Measurements from ENCODE around the gene DNMT3B.
"Not testable (repeated sequence)": the region's sequence is repeated elsewhere in the genome, so short reads cannot be mapped to it uniquely, and the experiment has no call there.

DNMT3B gene

DNA sequence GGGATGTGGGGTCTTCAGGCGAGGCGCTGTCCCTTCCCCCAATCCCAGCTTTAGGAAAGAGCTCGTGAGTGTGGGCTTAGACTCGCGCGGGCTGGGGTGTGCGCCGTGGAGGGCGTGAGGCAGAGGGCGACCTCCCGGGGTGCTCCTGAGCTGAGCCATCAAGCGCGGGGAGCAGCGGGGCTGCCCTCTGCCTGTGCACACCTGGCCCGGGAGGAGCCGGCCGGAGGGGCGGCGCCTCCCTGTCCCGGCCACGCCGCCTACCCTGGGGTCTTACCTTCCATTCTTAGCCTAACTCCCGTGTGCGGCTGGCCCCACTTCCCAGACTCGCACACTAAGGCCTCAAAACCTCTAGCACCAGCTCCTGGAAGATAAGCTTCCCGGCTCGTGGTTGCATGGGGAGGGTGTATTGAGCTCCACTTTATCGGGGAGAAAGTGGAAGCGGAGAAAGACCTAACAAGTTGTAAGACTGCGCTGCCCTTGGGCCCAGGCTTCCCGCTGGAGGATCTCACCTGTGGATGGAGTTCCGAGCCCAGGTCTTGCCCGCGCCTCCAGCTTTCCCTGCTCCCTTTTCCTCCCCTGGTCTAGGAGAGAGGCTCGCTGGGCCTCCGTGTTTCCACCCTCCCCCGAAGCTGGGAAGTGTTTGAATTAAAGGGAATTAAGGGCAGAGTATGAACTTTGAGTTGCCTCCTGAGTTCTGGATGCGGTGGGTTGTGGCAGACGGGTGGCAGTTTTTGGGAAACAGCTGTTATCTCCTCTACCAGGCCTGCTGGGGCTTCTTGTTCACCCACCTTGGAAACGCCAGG lies 1.2 kb downstream of the DNMT3B start:
- no peak for DNase-seq (ENCODE audit: low read depth in 2 of 2)

DNA sequence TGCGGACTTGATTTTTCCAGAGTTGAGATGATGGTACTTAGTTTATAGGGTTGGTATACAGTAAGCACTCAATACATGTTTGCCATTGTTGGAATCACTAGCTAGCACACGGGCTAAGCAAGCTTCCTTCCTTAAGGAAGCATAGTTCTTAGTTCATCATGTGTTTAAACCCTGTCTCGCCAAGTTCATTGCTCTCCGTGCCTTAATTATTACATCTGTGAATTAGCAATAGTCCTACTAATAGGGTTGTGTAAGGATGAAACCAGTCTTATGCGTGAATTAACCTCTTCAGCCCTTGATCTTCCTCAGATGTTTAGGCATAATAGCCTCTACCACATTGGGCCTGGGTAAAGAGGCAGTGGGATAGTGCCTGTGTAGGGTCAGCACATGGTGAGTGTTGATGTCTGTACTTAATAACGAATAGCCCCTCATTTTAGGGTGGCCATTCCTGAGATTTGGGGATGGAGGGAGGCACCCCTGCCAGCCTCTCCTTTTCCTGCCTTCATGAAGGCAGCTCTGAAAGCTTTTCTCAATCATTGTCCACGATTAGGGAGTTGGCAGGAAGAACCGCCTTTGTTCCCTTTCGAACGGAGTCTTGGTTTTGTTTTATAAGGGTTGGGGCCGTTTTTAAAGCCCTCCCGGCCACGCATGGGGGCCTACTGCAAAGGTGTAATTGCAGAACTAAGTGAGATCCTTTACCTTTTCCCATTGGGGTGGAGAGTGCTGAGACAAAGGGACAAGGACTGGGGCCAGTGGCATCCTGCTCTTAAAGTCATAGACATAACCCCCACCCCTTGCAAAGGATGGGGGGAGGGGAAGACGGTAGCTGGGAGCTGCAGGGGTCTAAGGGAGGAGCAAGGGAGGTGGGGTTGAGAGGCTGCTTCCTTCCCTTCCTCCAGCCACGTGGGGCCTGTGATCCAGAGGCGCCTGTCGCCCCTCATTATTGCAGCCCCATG lies 2.1 kb downstream of the DNMT3B start:
- DNase-seq (ENCODE audit: low read depth in 2 of 2) = no peak

DNA sequence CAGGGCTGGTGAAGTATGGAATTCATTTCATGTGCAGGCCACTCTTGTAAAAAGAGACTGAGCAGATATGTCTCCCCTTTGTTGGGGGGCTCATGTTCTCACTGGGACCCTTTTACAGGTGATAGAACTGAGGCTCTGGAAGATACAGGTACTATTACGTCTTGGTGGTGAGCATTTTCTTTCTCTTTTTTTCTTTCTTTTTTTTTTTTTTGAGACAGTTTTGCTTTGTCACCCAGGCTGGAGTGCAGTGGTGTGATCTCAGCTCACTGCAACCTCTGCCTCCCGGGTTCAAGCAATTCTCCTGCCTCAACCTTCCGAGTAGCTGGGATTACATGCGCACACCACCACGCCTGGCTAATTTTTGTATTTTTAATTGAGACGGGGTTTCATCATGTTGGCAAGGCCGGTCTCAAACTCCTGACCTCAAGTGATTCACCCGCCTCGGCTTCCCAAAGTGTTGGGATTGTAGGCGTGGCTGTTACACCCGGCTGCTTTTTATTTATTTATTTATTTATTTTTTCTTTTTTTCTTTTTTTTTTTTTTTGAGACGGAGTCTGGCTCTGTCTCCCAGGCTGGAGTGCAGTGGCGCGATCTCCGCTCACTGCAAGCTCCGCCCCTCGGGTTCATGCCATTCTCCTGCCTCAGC lies 3.2 kb downstream of the DNMT3B start:
- not testable (repeated sequence) for DNase-seq (ENCODE audit: low read depth in 2 of 2)

DNA sequence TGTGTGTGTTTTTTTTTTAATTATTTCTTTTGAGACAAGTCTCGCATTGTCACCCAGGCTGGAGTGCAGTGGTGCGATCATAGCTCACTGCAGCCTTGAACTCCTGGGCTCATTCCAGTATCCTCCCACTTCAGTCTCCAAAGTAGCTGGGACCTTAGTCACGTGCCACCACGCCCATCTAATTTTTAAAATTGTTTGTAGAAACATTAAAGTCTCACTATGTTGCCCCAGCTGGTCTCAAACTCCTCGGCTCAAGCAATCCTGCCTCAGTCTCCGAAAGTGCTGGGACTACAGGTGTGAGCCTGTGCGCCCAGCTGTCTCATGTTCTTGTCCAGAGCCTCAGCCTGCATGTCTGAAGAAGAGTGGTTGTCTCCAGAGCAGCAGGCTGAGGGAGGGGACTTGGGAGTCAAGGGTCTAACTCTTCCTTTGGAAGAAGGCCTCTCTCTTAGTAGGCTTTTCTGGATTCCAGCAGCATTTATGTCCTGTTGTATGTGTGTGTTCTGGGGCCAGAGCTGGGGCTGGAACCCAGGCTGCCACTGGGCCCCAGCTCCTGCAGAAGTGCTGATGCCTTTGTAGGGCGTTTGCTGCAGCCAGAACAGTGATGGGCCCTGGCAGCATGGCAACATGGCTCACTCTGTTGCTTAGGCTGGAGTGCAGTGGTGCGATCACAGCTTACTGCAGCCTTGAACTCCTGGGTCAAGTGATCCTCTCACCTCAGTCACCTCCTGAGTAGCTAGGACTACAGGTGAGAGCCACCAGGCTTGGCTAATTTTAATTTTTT lies 5.4 kb downstream of the DNMT3B start:
- DNase-seq (ENCODE audit: low read depth in 2 of 2) = no peak

DNA sequence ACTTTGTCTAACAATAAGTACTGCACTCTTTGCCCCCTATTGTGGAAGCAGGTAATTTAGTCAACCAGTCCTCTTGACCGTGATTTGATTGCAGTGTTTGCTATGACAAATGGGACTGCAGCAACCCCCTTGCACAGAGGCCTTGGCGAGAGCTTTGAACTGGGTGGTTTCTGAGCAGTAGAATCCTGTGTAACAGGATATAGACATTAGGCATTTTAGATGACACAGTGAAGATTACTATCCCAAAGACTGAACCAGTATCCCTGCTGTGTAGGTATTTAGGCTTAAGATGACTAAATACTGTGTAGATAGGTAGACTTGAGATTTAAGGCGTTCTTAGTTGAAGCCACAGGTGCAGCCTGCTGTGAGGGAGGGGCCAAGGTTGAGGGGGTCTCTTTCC lies 9.9 kb downstream of the DNMT3B start:
- DNase-seq (ENCODE audit: low read depth in 2 of 2) = no peak

DNA sequence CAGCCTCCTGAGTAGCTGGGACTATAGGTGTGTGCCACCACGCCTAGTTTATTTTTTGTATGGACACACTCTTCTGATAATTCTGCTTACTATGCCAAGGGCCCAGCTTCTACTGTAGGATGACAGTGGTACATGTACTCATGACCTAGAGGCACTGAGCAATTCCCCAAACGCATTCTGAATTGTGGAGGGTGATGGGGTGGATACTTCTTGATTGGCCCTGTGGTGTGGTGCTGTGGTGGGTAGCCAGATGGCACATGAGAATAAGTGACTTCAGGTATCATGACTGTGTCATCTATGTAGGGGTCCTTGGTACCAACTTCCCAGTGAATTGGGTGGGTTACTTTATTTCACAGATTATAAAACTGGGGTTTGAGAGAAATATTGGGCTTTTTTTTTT lies 11.0 kb downstream of the DNMT3B start:
- DNase-seq (ENCODE audit: low read depth in 2 of 2) = no peak

DNA sequence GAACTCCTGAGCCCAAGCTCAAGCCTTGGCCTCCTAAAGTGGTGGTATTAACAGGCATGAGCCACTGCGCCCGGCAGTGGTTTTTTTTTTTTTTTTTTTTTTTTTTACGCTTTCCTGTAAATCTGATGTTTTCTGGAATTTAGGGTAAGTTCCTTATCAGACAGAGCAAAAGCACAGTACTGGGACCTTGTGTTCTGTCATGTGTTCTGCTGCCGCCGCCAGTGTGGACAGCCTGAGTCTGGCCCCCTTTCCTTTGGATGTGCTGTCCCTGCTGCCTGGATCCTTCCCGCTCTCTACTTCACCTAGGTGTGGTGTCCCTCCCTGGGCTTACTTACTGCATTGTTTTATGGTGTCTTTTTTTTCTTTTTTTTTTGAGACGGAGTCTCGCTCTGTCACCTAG lies 11.7 kb downstream of the DNMT3B start:
- no peak for DNase-seq (ENCODE audit: low read depth in 2 of 2)

DNA sequence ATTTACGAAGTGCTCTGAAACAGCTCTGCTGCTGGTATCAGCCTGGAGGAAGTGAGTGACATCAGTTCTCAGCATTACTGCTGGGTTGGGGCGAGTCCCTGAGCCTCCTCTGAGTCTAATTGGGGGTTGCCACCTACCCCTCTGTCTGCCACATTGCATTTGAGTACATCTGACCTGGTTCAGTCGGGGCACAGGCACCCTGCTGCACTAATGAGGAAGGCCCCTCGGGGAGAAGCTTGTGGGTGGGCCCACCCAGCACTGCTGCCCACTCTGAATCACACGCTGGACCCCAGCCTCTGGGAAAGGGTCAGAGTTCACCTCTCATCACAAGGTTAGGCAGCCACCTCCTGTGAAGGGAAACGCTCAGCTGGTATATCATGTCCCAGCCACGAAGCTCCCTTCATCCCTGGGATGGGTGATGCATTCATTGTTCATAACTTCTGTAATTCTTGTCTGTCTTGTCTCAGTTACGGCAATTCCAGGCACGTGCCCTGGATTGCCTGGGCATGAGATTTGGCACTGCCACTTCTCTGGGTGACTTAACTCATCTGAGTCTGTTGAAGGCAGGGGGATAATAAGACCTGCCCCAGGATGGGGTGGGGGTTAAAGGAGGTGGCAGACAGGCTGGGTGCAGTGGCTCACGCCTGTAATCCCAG lies 13.3 kb downstream of the DNMT3B start:
- DNase-seq (ENCODE audit: low read depth in 2 of 2) = no peak

DNA sequence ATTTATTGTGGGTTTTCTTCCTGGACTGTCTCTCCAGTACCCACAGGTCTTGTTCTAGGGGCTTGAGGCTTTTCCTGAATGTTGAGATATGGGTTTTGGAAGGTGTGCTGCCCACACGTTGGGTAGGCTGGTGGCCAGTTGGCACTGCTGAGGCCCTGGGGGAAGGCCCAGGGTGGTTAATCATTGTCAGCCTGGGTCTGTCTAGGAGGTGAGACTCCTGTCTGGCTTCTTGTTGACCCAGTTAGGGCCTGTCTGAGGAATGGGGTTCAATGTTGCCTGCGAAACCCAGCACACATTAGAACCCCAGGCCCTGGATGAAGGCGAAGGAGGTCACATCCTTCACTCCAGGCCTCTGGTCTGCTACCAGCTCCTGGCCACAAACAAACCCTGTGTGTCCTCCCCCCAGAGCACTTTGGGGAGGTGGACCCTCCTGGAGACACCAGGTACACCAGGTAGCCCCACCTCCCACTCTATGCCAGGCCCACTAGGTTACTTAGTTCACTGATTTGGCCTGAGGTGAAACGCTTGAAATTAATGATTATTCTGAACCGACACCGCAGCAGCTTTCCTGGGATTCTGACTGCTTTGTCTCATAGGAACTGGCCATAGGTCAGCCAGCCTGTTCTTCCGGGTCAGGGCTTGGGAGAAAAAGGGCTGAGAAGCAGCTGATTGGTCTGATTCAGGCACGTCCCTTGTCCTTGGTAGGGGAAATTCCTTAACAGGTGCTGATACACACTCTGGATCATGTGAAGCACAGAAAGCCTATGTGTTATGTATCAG lies 15.2 kb downstream of the DNMT3B start:
- DNase-seq (ENCODE audit: low read depth in 2 of 2) = no peak

DNA sequence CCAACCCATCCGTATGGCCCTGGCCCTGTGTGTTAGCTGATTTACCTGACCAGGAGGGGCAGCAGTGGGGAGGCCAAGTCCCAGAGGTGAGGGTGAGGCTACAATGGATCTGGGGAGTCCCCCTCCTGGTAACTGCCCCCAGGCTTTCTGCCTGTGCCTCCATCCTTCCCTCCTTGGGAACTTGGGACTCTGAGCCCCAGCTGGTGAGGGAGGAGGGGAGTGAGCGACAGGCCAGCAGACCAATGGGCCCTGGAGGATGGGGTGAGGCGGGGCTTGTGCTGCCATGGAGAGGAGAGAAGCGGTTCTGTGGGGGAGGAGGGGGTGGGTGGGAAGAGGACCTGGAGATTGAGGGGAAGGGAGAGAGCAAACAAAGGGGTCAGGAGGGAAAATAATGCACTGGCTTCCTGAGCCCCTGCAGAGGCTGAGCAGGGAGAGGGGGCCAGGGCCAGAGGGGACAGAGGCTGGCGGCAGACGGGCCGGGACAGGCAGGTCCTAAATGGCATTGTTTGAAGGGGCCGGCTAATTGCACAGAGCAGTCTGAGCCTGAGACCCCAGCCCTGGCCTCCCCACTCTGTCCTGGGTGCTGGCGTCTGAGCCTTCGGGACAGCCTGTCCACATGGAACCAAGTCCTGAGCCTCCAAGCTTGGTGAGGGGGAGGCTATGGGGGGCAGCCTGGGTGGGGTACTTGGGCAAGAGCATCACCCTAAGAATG lies 17.5 kb downstream of the DNMT3B start:
- DNase-seq (ENCODE audit: low read depth in 2 of 2) = no peak

DNA sequence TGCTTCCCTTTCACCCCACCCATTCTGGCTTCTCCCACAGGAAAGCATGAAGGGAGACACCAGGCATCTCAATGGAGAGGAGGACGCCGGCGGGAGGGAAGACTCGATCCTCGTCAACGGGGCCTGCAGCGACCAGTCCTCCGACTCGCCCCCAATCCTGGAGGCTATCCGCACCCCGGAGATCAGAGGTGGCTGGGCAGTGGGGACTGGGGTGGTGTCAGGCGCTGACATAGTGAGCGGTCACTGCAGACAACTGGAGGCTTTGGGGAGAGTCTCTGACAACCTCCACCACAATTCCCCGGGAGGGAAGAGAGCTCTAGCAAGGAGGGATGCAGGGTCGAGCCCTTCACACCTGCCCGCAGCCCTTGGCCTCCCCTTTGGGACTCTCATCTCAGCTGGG lies 18.1 kb downstream of the DNMT3B start:
- DNase-seq (ENCODE audit: low read depth in 2 of 2) = no peak

DNA sequence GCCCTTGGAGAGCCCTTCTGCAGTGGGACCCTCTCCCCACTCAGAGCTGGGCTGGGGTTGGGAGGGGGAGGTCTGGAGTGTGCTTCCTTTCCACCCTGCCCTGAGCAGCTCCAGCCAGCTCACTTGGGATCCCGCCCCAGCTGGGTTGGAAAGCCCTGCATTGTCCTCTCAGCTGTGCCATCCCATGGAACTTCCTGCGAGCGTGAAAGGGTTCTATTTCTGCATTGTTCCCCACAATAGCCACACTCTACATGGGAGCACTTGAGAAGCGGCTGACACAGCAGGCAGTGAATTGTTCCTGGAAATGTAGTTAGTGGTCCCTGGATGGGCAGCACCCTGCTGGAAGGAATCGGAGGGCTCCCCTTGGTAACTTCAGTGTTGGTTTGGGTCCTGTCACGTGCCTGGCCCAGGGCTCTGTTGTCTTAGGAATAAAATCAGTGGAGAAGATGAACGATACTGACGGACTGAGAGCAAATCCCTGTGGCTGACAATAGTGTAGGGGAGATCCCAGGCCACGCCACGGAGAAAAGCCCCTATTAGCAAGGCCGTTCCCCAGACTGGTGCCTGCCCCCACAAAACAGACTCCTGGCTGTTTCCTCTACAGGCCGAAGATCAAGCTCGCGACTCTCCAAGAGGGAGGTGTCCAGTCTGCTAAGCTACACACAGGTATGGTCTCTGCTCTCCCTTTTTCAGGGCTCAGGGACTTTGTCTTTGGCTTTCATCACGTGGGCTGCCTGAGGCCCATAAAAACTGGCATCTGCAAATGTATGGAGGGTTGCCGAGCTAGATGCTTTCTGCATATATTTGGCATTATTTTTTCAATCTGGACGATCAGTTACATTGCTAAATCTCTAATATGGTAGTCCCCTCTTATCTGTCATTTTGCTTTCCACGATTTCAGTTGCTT lies 18.8 kb downstream of the DNMT3B start:
- DNase-seq (ENCODE audit: low read depth in 2 of 2) = no peak

DNA sequence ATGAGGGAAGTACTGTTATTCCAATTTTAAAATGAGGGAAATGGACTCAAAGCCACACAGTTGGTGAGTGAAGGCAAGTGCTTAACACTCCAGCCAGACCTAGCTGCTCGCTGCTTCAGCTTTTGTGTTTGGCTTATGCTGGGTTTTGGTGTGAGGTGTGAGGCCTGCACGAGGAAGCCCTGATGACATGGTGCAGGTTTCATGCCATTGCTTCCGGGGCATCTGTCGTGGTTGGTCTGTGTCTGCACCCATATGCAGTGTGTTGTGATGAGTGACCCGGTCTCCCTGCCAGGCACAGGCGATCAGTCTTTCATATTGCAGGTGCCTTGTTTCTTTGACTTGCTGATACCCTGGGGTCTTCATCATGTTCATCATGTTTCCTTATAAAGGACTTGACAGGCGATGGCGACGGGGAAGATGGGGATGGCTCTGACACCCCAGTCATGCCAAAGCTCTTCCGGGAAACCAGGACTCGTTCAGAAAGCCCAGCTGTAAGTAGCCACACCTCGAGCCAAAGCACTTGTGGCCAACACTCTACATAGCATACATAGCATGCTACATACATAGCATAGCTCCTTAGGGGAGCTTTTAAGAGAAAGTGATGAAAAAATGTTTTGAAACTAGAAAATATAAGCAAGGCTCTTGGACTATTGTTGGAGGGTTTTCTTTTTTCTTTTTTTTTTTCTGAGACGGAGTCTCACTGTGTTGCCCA lies 22.3 kb downstream of the DNMT3B start:
- DNase-seq (ENCODE audit: low read depth in 2 of 2) = no peak

DNA sequence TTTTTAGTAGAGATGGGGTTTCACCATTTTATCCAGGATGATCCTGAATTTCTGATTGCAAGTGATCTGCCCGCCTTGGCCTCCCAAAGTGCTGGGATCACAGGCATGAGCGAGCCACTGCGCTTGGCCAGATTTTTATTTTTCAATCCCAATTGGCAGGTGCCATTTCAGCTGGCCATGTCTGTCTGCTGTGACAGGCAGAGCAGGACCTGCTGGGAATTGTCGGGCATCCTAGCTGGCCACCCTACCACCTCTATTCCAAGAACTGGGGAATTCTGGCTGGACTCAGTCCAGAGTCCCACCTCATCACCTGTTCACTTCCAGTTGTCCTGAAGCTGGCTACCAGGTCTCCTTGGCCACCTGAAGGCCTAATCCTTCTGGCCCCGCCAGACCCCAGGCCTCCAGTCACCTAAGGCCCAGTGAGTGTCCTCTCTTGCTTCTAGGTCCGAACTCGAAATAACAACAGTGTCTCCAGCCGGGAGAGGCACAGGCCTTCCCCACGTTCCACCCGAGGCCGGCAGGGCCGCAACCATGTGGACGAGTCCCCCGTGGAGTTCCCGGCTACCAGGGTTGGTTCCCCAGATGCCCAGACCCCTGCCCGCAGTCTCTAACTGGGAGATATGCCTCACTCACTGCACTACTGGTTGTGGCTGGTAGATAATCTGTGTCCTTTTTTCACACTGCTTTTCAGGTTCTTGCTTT lies 24.0 kb downstream of the DNMT3B start:
- DNase-seq (ENCODE audit: low read depth in 2 of 2) = no peak

DNA sequence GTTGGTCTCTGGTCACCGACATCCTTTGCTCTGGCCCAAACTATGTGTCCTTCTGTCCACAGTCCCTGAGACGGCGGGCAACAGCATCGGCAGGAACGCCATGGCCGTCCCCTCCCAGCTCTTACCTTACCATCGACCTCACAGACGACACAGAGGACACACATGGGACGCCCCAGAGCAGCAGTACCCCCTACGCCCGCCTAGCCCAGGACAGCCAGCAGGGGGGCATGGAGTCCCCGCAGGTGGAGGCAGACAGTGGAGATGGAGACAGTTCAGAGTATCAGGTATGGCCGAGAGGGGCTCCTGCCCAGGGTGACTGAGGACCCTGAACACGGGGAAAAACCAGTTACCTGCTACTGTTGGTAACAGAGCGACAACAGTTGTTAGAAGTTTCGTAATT lies 25.0 kb downstream of the DNMT3B start:
- no peak for DNase-seq (ENCODE audit: low read depth in 2 of 2)

DNA sequence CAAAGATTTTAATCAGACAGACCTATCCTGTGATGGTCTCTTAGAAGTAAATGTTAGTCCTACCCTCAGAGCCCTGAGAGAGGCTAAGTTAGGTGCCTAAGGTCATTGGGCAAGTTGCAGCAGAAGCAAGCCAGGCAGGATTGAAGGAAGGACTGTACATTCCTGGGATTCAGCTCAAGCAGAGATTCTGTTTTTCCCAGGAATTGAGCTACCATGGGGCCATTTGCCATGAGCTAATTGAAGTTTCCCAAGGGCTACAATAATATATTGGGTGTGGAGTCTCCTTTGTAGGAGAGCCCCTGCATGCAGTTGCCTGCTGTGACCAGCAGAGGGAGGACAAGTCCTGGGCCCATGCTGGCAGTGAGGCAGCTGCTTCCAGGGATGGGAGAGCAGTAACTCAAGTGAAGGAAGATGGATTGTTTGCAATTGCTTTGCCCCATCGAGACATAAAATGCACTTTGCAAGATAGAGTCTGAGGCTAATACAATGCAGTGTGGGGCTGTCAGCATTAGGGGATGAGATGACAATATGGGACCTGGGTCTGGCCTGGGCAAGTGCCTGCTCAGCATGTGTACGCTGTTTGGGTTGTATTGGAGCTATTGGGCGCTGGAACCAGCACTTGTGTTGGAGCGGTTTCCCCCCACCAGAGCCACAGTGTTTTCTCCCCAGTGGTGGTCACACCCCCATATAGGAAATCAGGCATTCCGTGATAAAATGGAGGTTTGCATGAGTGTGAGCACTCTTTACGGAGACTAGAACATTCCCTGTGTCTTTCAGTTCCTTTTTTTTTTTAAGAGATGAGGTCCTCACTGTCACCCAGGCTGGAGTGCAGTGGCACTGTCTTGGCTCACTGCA lies 27.9 kb downstream of the DNMT3B start:
- peak; percentile 32 to 49 for DNase-seq (ENCODE audit: low read depth in 2 of 2)

DNA sequence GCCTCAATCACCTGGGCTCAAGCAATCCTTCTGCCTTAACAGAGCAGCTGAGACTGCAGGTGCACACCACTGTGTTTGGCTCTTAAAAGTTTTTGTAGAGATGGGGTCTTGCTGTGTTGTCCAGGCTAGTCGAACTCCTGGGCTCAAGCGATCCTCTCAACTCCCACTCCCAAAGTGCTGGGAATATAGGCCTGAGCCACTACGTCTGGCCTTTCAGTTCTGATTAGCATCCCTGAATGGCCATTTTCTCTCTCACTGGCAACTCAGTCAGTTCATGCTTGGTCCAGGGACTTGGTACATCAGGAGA lies 28.5 kb downstream of the DNMT3B start:
- no peak for DNase-seq (ENCODE audit: low read depth in 2 of 2)
